GM21390 (cell line): ENCODE results near the gene RBM42.
"Not testable (repeated sequence)": the region's sequence is repeated elsewhere in the genome, so short reads cannot be mapped to it uniquely, and the experiment has no call there.

Source experiments
- ATAC-seq: cut with Tn5 transposase; IDR thresholded peaks from one replicate; pipeline ENCODE4 v1.9.1; 2021; ENCODE audit not compliant: unreplicated experiment

The RBM42 gene

GRCh38 chr19:35628565-35629331, at the start of gene RBM42:
RBM42 (plus strand) TSS chr19:35629036; CDS start chr19:35629154, 118 bp downstream.
- peak; percentile 93 for ATAC-seq

- no peak for ATAC-seq
Measured at GRCh38 chr19:35582760-35583159, 46.1 kb upstream of the RBM42 start.

GRCh38 chr19:35585848-35586247, 43.0 kb upstream of the RBM42 start, which contains the start of gene PMIS2:
PMIS2 (plus strand) TSS chr19:35586173; CDS start chr19:35586260, 87 bp downstream.
- no peak for ATAC-seq

- ATAC-seq: no peak
Measured at GRCh38 chr19:35587321-35587720, 41.5 kb upstream of the RBM42 start.

GRCh38 chr19:35590875-35591274, 38.0 kb upstream of the RBM42 start:
- no peak for ATAC-seq

GRCh38 chr19:35592226-35592625, 36.6 kb upstream of the RBM42 start:
- ATAC-seq: no peak

- not testable (repeated sequence) for ATAC-seq
Measured at GRCh38 chr19:35595026-35595425, 33.8 kb upstream of the RBM42 start.

GRCh38 chr19:35595928-35596327, 32.9 kb upstream of the RBM42 start:
- no peak for ATAC-seq

GRCh38 chr19:35596366-35596999, 32.4 kb upstream of the RBM42 start:
- peak; percentile 65 for ATAC-seq

- no peak for ATAC-seq
Measured at GRCh38 chr19:35601971-35602370, 26.9 kb upstream of the RBM42 start.

GRCh38 chr19:35604436-35604835, 24.4 kb upstream of the RBM42 start:
- ATAC-seq: not testable (repeated sequence)

GRCh38 chr19:35607170-35607569, 21.7 kb upstream of the RBM42 start:
- not testable (repeated sequence) for ATAC-seq

- ATAC-seq: no peak
Measured at GRCh38 chr19:35607661-35608060, 21.2 kb upstream of the RBM42 start.

- no peak for ATAC-seq
Measured at GRCh38 chr19:35608251-35608650, 20.6 kb upstream of the RBM42 start.

- ATAC-seq: no peak
Measured at GRCh38 chr19:35609851-35610353, 18.9 kb upstream of the RBM42 start.

GRCh38 chr19:35612224-35612558, 16.6 kb upstream of the RBM42 start:
- no peak for ATAC-seq

- peak; percentile 67 for ATAC-seq
Measured at GRCh38 chr19:35612559-35613321, 16.1 kb upstream of the RBM42 start, which contains the start of gene HAUS5. HAUS5 (plus strand) TSS chr19:35612735; CDS start chr19:35612795, 60 bp downstream.

- ATAC-seq: no peak
Measured at GRCh38 chr19:35613574-35613973, 15.3 kb upstream of the RBM42 start.

- ATAC-seq: no peak
Measured at GRCh38 chr19:35615036-35615435, 13.8 kb upstream of the RBM42 start.

- ATAC-seq: no peak
Measured at GRCh38 chr19:35618857-35619256, 10.0 kb upstream of the RBM42 start.

- no peak for ATAC-seq
Measured at GRCh38 chr19:35619290-35619923, 9.4 kb upstream of the RBM42 start.
